SK-N-SH treated with all-trans-retinoic acid at 6 μM for 48 hours (cell line): Measurements from ENCODE around the gene IFT27.

Source experiments
- ARNTL ChIP-seq: fragments of 450-650 bp; formaldehyde crosslinking; IDR thresholded peaks from 2 replicates; pipeline ENCODE4 v1.5.0; 2020; ENCODE audit warnings: low read depth, mild to moderate bottlenecking, moderate library complexity, borderline replicate concordance
- ISL1 ChIP-seq: fragments of 250-450 bp; sonication (Bioruptor Pico); IDR thresholded peaks from 2 replicates; pipeline ENCODE4 v2.1.2; 2022; ENCODE audit warnings: mild to moderate bottlenecking, moderate library complexity
- PPARA ChIP-seq: fragments of 250-450 bp; sonication (Bioruptor Pico); IDR thresholded peaks from 2 replicates; pipeline ENCODE4 v1.5.0; 2020; ENCODE audit warnings: mild to moderate bottlenecking, borderline replicate concordance
- TCF4 ChIP-seq: fragments of 250-450 bp; sonication (Bioruptor Pico); IDR thresholded peaks from 2 replicates; pipeline ENCODE4 v1.8.0; 2021; ENCODE audit warnings: mild to moderate bottlenecking, moderate library complexity, borderline replicate concordance
- TOX ChIP-seq: fragments of 250-450 bp; sonication (Bioruptor Pico); IDR thresholded peaks from 2 replicates; pipeline ENCODE4 v1.8.0; 2021; ENCODE audit warnings: mild to moderate bottlenecking, moderate library complexity, borderline replicate concordance
- ZFP3 ChIP-seq: fragments of 250-450 bp; sonication (Bioruptor Pico); IDR thresholded peaks from 2 replicates; pipeline ENCODE4 v1.5.0; 2020; ENCODE audit warnings: mild to moderate bottlenecking, moderate library complexity
- ZNF565 ChIP-seq: fragments of 450-650 bp; formaldehyde crosslinking; conservative IDR thresholded peaks from 2 replicates; pipeline ENCODE4 v1.5.0; 2020; ENCODE audit warnings: low read depth, mild to moderate bottlenecking, moderate library complexity
- TF ChIP-seq, protein P1 (sequence below): fragments of 250-450 bp; sonication (Bioruptor Pico); IDR thresholded peaks from 2 replicates; pipeline ENCODE4 v1.5.1; 2021; ENCODE audit warnings: mild to moderate bottlenecking, moderate library complexity
- TF ChIP-seq, protein P2 (sequence below): fragments of 250-450 bp; sonication (Bioruptor Pico); IDR thresholded peaks from 2 replicates; pipeline ENCODE4 v1.8.0; 2020; ENCODE audit warnings: mild to moderate bottlenecking, moderate library complexity, borderline replicate concordance
- TF ChIP-seq, protein P3 (sequence below): fragments of 250-450 bp; sonication (Bioruptor Pico); IDR thresholded peaks from 2 replicates; pipeline ENCODE4 v1.5.1; 2020; ENCODE audit warnings: low read depth, mild to moderate bottlenecking, moderate library complexity
- TF ChIP-seq, protein P4 (sequence below): fragments of 250-450 bp; sonication (Bioruptor Pico); IDR thresholded peaks from 2 replicates; pipeline ENCODE4 v1.8.0; 2021; ENCODE audit warnings: low read depth, mild to moderate bottlenecking, moderate library complexity, borderline replicate concordance

DNA sequence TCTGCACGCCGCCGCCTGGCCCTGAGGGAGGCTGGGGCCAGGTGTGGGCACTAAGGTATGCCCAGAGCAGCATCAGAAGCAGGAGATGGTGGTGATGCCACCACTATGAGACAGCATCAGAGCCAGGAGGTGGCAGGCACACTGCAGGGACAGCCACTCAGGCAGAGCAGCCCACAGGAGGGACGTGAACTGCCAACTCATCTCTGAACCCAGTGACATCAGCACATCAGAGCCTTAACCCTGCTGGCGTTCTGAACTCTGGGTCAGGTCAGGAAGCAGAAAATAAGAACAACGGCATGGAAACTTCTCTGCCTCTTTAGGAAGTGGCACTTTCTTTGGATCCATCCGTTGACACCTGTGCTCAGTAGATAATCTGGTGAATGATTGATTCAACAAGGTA, 14.7 kb upstream of the IFT27 start:
- TF ChIP-seq, protein P1, sequence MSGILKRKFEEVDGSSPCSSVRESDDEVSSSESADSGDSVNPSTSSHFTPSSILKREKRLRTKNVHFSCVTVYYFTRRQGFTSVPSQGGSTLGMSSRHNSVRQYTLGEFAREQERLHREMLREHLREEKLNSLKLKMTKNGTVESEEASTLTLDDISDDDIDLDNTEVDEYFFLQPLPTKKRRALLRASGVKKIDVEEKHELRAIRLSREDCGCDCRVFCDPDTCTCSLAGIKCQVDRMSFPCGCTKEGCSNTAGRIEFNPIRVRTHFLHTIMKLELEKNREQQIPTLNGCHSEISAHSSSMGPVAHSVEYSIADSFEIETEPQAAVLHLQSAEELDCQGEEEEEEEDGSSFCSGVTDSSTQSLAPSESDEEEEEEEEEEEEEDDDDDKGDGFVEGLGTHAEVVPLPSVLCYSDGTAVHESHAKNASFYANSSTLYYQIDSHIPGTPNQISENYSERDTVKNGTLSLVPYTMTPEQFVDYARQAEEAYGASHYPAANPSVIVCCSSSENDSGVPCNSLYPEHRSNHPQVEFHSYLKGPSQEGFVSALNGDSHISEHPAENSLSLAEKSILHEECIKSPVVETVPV, result no peak
- TF ChIP-seq, protein P2, sequence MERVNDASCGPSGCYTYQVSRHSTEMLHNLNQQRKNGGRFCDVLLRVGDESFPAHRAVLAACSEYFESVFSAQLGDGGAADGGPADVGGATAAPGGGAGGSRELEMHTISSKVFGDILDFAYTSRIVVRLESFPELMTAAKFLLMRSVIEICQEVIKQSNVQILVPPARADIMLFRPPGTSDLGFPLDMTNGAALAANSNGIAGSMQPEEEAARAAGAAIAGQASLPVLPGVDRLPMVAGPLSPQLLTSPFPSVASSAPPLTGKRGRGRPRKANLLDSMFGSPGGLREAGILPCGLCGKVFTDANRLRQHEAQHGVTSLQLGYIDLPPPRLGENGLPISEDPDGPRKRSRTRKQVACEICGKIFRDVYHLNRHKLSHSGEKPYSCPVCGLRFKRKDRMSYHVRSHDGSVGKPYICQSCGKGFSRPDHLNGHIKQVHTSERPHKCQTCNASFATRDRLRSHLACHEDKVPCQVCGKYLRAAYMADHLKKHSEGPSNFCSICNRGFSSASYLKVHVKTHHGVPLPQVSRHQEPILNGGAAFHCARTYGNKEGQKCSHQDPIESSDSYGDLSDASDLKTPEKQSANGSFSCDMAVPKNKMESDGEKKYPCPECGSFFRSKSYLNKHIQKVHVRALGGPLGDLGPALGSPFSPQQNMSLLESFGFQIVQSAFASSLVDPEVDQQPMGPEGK (CRISPR knock-in tag), result no peak
- no peak for TF ChIP-seq ZFP3 (CRISPR knock-in tag)
- no peak for TF ChIP-seq ARNTL
- no peak for TF ChIP-seq TOX (CRISPR knock-in tag)
- TF ChIP-seq, protein P3, sequence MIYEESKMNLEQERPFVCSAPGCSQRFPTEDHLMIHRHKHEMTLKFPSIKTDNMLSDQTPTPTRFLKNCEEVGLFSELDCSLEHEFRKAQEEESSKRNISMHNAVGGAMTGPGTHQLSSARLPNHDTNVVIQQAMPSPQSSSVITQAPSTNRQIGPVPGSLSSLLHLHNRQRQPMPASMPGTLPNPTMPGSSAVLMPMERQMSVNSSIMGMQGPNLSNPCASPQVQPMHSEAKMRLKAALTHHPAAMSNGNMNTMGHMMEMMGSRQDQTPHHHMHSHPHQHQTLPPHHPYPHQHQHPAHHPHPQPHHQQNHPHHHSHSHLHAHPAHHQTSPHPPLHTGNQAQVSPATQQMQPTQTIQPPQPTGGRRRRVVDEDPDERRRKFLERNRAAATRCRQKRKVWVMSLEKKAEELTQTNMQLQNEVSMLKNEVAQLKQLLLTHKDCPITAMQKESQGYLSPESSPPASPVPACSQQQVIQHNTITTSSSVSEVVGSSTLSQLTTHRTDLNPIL (CRISPR knock-in tag), result no peak
- no peak for TF ChIP-seq ISL1 (CRISPR knock-in tag)
- TF ChIP-seq ZNF565, result no peak
- TF ChIP-seq TCF4, result no peak
- TF ChIP-seq, protein P4, sequence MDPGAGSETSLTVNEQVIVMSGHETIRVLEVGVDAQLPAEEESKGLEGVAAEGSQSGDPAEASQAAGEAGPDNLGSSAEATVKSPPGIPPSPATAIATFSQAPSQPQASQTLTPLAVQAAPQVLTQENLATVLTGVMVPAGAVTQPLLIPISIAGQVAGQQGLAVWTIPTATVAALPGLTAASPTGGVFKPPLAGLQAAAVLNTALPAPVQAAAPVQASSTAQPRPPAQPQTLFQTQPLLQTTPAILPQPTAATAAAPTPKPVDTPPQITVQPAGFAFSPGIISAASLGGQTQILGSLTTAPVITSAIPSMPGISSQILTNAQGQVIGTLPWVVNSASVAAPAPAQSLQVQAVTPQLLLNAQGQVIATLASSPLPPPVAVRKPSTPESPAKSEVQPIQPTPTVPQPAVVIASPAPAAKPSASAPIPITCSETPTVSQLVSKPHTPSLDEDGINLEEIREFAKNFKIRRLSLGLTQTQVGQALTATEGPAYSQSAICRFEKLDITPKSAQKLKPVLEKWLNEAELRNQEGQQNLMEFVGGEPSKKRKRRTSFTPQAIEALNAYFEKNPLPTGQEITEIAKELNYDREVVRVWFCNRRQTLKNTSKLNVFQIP, result no peak
- TF ChIP-seq PPARA (CRISPR knock-in tag), result no peak
